ENCODE data around the gene SLC23A2. TPM values are rescaled to one million over a fixed set of nuclear protein-coding genes. Genes with fewer than 3 reads are reported as not detected.
"Not testable (repeated sequence)": the region's sequence is repeated elsewhere in the genome, so short reads cannot be mapped to it uniquely, and the experiment has no call there.

The SLC23A2 gene
- 10 to 100 TPM; 21.0 to 26.1 (median 22.2) TPM for polyA plus RNA-seq (ENCODE audit: insufficient read length in 3 of 3)
- long read RNA-seq, donor 1: 0 reads
- long read RNA-seq, donor 2, full-length matches to known transcripts: 1 of 1 reads
- long read RNA-seq, donor 2, partial matches to known transcripts: 0 of 1 reads
- long read RNA-seq, donor 2, other reads (novel, unspliced or antisense): 0 of 1 reads
- long read RNA-seq, donor 3, full-length matches to known transcripts: 4 of 4 reads
- long read RNA-seq, donor 3, partial matches to known transcripts: 0 of 4 reads
- long read RNA-seq, donor 3, other reads (novel, unspliced or antisense): 0 of 4 reads
- long read RNA-seq, donor 4: 0 reads
- long read RNA-seq, donor 5: 0 reads
- long read RNA-seq, donor 6, partial matches to known transcripts: 5 of 5 reads
- long read RNA-seq, donor 6, other reads (novel, unspliced or antisense): 0 of 5 reads
- long read RNA-seq, donor 7, full-length matches to known transcripts: 1 of 1 reads
- long read RNA-seq, donor 7, partial matches to known transcripts: 0 of 1 reads
- long read RNA-seq, donor 7, other reads (novel, unspliced or antisense): 0 of 1 reads
- long read RNA-seq, donor 8, full-length matches to known transcripts: 2 of 2 reads
- long read RNA-seq, donor 8, partial matches to known transcripts: 0 of 2 reads
- long read RNA-seq, donor 8, other reads (novel, unspliced or antisense): 0 of 2 reads
- long read RNA-seq, donor 9, full-length matches to known transcripts: 3 of 3 reads
- long read RNA-seq, donor 9, partial matches to known transcripts: 0 of 3 reads
- long read RNA-seq, donor 9, other reads (novel, unspliced or antisense): 0 of 3 reads
- long read RNA-seq, donor 10, full-length matches to known transcripts: 3 of 3 reads
- long read RNA-seq, donor 10, partial matches to known transcripts: 0 of 3 reads
- long read RNA-seq, donor 10, other reads (novel, unspliced or antisense): 0 of 3 reads
- long read RNA-seq, donor 11, full-length matches to known transcripts: 1 of 1 reads
- long read RNA-seq, donor 11, partial matches to known transcripts: 0 of 1 reads
- long read RNA-seq, donor 11, other reads (novel, unspliced or antisense): 0 of 1 reads
- long read RNA-seq, donor 12: 0 reads
- long read RNA-seq, donor 13, full-length matches to known transcripts: 1 of 1 reads
- long read RNA-seq, donor 13, partial matches to known transcripts: 0 of 1 reads
- long read RNA-seq, donor 13, other reads (novel, unspliced or antisense): 0 of 1 reads
- long read RNA-seq, donor 14: 0 reads
- long read RNA-seq, donor 15: 0 reads
- long read RNA-seq, donor 16, full-length matches to known transcripts: 6 of 15 reads
- long read RNA-seq, donor 16, partial matches to known transcripts: 0 of 15 reads
- long read RNA-seq, donor 16, other reads (novel, unspliced or antisense): 9 of 15 reads

- peak in 1 of 11 donors; percentile 36 for DNase-seq (ENCODE audit: extremely low read depth in 1 of 11, low read depth in 9 of 11, low spot score in 4 of 11)
Observed at GRCh38 chr20:5001174-5002076, at the start of gene SLC23A2. TSS of gene SLC23A2 (minus strand) at chr20:5001510. CDS start at chr20:4932562, 68,948 bp downstream.

GRCh38 chr20:5046656-5047339 is 45.5 kb upstream of the SLC23A2 start:
- no peak for DNase-seq (ENCODE audit: extremely low read depth in 1 of 11, low read depth in 9 of 11, low spot score in 4 of 11)

- no peak for DNase-seq (ENCODE audit: extremely low read depth in 1 of 11, low read depth in 9 of 11, low spot score in 4 of 11)
Observed at GRCh38 chr20:5045906-5046305, 44.6 kb upstream of the SLC23A2 start.

- DNase-seq (ENCODE audit: extremely low read depth in 1 of 11, low read depth in 9 of 11, low spot score in 4 of 11): no peak
Observed at GRCh38 chr20:5044075-5044620, 42.8 kb upstream of the SLC23A2 start.

- no peak for DNase-seq (ENCODE audit: extremely low read depth in 1 of 11, low read depth in 9 of 11, low spot score in 4 of 11)
Observed at GRCh38 chr20:5041433-5041832, 40.1 kb upstream of the SLC23A2 start.

GRCh38 chr20:5040345-5040744 is 39.0 kb upstream of the SLC23A2 start:
- DNase-seq (ENCODE audit: extremely low read depth in 1 of 11, low read depth in 9 of 11, low spot score in 4 of 11): no peak

- no peak for DNase-seq (ENCODE audit: extremely low read depth in 1 of 11, low read depth in 9 of 11, low spot score in 4 of 11)
Observed at GRCh38 chr20:5039889-5040288, 38.6 kb upstream of the SLC23A2 start.

- no peak for DNase-seq (ENCODE audit: extremely low read depth in 1 of 11, low read depth in 9 of 11, low spot score in 4 of 11)
Observed at GRCh38 chr20:5039255-5039657, 37.9 kb upstream of the SLC23A2 start.

- DNase-seq (ENCODE audit: extremely low read depth in 1 of 11, low read depth in 9 of 11, low spot score in 4 of 11): no peak
Observed at GRCh38 chr20:5036828-5037227, 35.5 kb upstream of the SLC23A2 start.

- DNase-seq (ENCODE audit: extremely low read depth in 1 of 11, low read depth in 9 of 11, low spot score in 4 of 11): not testable (repeated sequence)
Observed at GRCh38 chr20:5035518-5035917, 34.2 kb upstream of the SLC23A2 start.

GRCh38 chr20:5033566-5033965 is 32.3 kb upstream of the SLC23A2 start:
- no peak for DNase-seq (ENCODE audit: extremely low read depth in 1 of 11, low read depth in 9 of 11, low spot score in 4 of 11)

GRCh38 chr20:5031701-5032100 is 30.4 kb upstream of the SLC23A2 start:
- not testable (repeated sequence) for DNase-seq (ENCODE audit: extremely low read depth in 1 of 11, low read depth in 9 of 11, low spot score in 4 of 11)

GRCh38 chr20:5031206-5031557 is 29.9 kb upstream of the SLC23A2 start:
- no peak for DNase-seq (ENCODE audit: extremely low read depth in 1 of 11, low read depth in 9 of 11, low spot score in 4 of 11)

GRCh38 chr20:5030348-5031205 is 29.3 kb upstream of the SLC23A2 start:
- no peak for DNase-seq (ENCODE audit: extremely low read depth in 1 of 11, low read depth in 9 of 11, low spot score in 4 of 11)

GRCh38 chr20:5028258-5029059 is 27.1 kb upstream of the SLC23A2 start:
- DNase-seq (ENCODE audit: extremely low read depth in 1 of 11, low read depth in 9 of 11, low spot score in 4 of 11): not testable (repeated sequence)

GRCh38 chr20:5024982-5025381 is 23.7 kb upstream of the SLC23A2 start:
- no peak for DNase-seq (ENCODE audit: extremely low read depth in 1 of 11, low read depth in 9 of 11, low spot score in 4 of 11)
